ENCODE results near the gene GTPBP6. TPM values are rescaled to one million over a fixed set of nuclear protein-coding genes. Genes with fewer than 3 reads are reported as not detected.

The GTPBP6 gene
- polyA plus RNA-seq, 1 of the 3 experiments (the other 2 are of a cell fraction): 47.3 TPM

DNA sequence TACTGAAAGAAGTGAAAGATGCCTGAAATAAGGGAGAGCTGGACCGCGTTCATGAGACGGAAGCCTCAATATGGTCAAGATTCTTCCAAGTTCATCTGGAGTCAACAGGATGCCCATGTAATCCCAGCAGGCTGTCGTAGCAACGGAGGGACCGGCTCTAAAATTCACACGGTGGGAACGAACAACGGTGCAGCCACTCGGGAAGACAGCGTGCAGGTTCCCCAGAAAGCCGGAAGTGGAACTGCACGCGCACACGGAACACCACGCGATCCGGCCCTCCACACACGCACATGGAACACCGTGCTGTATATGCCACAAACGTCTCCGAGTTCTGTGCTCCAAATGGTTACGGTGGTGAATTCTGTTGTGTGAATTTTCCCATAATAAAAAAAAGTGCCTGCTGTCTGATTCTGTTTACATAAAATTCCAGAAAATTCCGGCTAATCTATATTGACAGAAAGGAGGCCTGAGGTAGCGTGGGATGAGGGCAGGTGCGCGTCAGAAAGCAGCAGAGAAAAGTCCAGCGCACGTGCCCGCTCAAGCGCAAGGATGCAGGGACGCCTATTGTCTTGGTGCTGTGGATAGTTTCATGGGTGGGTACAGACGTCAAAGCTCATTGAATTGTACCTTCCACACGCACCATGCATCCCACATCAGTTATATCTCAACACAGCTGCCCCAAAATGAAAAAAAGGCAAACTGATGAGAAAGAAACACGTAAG, 36.9 kb upstream of the GTPBP6 start:
- CTCF ChIA-PET: no interaction called here
- TF ChIP-seq NFIC (IDR thresholded peaks at IDR 0.05; ENCODE audit: borderline replicate concordance) (no peak), FOXJ3 (CRISPR knock-in tag; IDR thresholded peaks at IDR 0.05) (no peak), CTCF (IDR thresholded peaks at IDR 0.05) (no peak), CHD2 (IDR thresholded peaks at IDR 0.05; ENCODE audit: low read length, partially characterized antibody) (no peak), FOXM1 (IDR thresholded peaks at IDR 0.05; ENCODE audit: low read depth) (no peak)
- WGBS (ENCODE audit: low lambda C conversion rate): 90% methylated on average over 35 of the region's 35 CpGs
- no peak for DNase-seq
- H3K9me2 ChIP-seq: no peaks in the 10 kb centered on the region
- H3K4me3 ChIP-seq (ENCODE audit: low read depth in 2 of 2, low read length in 1 of 2): no peak overlapping the region
- H3K4me1 ChIP-seq (ENCODE audit: control insufficient read depth in 1 of 2, insufficient read depth in 2 of 2, low read depth in 1 of 2, low read length in 1 of 2): peaks cover 0 to 4% of the 10 kb centered on the region in 2 experiments; a peak in 2 of 4 replicates
- H3K27ac ChIP-seq (ENCODE audit: low read depth in 2 of 2, low read length in 1 of 2): no peak overlapping the region
- peaks cover 10% of the 10 kb centered on the region; the same call in 1 of the 2 replicates for H3K9me3 ChIP-seq
- peaks cover 2 to 14% of the 10 kb centered on the region in 2 experiments for H3K36me3 ChIP-seq (replicated peaks in 1 of 2; ENCODE audit: control insufficient read depth in 1 of 2, insufficient read depth in 2 of 2, low read length in 1 of 2)
- H3K79me2 ChIP-seq (ENCODE audit: insufficient read depth): peaks cover 5% of the 10 kb centered on the region; the same call in 1 of the 2 replicates
- H2AFZ ChIP-seq (ENCODE audit: low read depth): no peak overlapping the region
- H3K9ac ChIP-seq: no peak overlapping the region
- no peaks in the 10 kb centered on the region for H3K27me3 ChIP-seq (ENCODE audit: insufficient read depth)
- no peaks in the 10 kb centered on the region for H4K20me1 ChIP-seq (ENCODE audit: insufficient read depth)
- peaks cover 5% of the 10 kb centered on the region for H3F3A ChIP-seq (replicated peaks; ENCODE audit: insufficient read depth)
- POLR2A ChIA-PET: no interaction called here
- H3K4me2 ChIP-seq: no peak overlapping the region

- POLR2A ChIA-PET: no interaction called here
- no peak overlapping the region for H3K27ac ChIP-seq (ENCODE audit: low read depth in 2 of 2, low read length in 1 of 2)
- peaks cover 0 to 2% of the 10 kb centered on the region in 2 experiments for H3K36me3 ChIP-seq (replicated peaks in 1 of 2; ENCODE audit: control insufficient read depth in 1 of 2, insufficient read depth in 2 of 2, low read length in 1 of 2)
- TF ChIP-seq NRF1 (IDR thresholded peaks at IDR 0.05; ENCODE audit: low read depth, low read length) (no peak), EZH2phosphoT487 (IDR thresholded peaks at IDR 0.05; ENCODE audit: borderline replicate concordance, low read depth) (no peak), GATA2 (CRISPR knock-in tag; IDR thresholded peaks at IDR 0.05) (no peak), YY1 (IDR thresholded peaks at IDR 0.05; ENCODE audit: low read depth) (no peak), FOXM1 (IDR thresholded peaks at IDR 0.05; ENCODE audit: low read depth) (no peak), POLR2AphosphoS5 (IDR thresholded peaks at IDR 0.05; ENCODE audit: low read depth, low read length) (no peak)
- TF ChIP-seq, protein P1, sequence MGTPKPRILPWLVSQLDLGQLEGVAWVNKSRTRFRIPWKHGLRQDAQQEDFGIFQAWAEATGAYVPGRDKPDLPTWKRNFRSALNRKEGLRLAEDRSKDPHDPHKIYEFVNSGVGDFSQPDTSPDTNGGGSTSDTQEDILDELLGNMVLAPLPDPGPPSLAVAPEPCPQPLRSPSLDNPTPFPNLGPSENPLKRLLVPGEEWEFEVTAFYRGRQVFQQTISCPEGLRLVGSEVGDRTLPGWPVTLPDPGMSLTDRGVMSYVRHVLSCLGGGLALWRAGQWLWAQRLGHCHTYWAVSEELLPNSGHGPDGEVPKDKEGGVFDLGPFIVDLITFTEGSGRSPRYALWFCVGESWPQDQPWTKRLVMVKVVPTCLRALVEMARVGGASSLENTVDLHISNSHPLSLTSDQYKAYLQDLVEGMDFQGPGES (IDR thresholded peaks at IDR 0.05; ENCODE audit: low read depth, low read length): no peak
- H3K4me1 ChIP-seq (ENCODE audit: control insufficient read depth in 1 of 2, insufficient read depth in 2 of 2, low read depth in 1 of 2, low read length in 1 of 2): peaks cover 0 to 4% of the 10 kb centered on the region in 2 experiments; a peak in 2 of 4 replicates
- no peak overlapping the region for H3K9ac ChIP-seq
- H3F3A ChIP-seq (replicated peaks; ENCODE audit: insufficient read depth): no peaks in the 10 kb centered on the region
- H3K9me2 ChIP-seq: no peaks in the 10 kb centered on the region
- WGBS (ENCODE audit: low lambda C conversion rate): 93% methylated on average over 29 of the region's 39 CpGs
- no peak for DNase-seq
- H3K9me3 ChIP-seq: no peaks in the 10 kb centered on the region
- no peak overlapping the region for H3K4me2 ChIP-seq
- CTCF ChIA-PET: no interaction called here
- H4K20me1 ChIP-seq (ENCODE audit: insufficient read depth): no peaks in the 10 kb centered on the region
- H3K79me2 ChIP-seq (ENCODE audit: insufficient read depth): peaks cover 5% of the 10 kb centered on the region; the same call in 1 of the 2 replicates
- H2AFZ ChIP-seq (ENCODE audit: low read depth): no peak overlapping the region
- H3K4me3 ChIP-seq (ENCODE audit: low read depth in 2 of 2, low read length in 1 of 2): no peak overlapping the region
- H3K27me3 ChIP-seq (ENCODE audit: insufficient read depth): no peaks in the 10 kb centered on the region
These were observed 35.3 kb upstream of the GTPBP6 start for GRCh38 chrX:353566-354535.
